Measurements from ENCODE around the gene CNOT3.

GRCh38 chr19:54136864-54137698, 481 bp upstream of the CNOT3 start:
- TF ChIP-seq EZH2phosphoT487 (IDR thresholded peaks at IDR 0.05; ENCODE audit: low read length) = no peak
- TF ChIP-seq, protein P1, sequence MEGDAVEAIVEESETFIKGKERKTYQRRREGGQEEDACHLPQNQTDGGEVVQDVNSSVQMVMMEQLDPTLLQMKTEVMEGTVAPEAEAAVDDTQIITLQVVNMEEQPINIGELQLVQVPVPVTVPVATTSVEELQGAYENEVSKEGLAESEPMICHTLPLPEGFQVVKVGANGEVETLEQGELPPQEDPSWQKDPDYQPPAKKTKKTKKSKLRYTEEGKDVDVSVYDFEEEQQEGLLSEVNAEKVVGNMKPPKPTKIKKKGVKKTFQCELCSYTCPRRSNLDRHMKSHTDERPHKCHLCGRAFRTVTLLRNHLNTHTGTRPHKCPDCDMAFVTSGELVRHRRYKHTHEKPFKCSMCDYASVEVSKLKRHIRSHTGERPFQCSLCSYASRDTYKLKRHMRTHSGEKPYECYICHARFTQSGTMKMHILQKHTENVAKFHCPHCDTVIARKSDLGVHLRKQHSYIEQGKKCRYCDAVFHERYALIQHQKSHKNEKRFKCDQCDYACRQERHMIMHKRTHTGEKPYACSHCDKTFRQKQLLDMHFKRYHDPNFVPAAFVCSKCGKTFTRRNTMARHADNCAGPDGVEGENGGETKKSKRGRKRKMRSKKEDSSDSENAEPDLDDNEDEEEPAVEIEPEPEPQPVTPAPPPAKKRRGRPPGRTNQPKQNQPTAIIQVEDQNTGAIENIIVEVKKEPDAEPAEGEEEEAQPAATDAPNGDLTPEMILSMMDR (IDR thresholded peaks at IDR 0.05; ENCODE audit: low read length) = no peak
